COLO668 (cell line): ENCODE data around the gene TMEM100.

ENCODE experiments used
- DNase-seq: peaks from one replicate; lab custom pipeline; 2025; ENCODE audit not compliant: unreplicated experiment; lab: John Stamatoyannopoulos, UW

The TMEM100 gene

GRCh38 chr17:55745258-55745657 is 22.6 kb upstream of the TMEM100 start:
- no peak for DNase-seq

GRCh38 chr17:55743103-55743679 is 20.5 kb upstream of the TMEM100 start:
- DNase-seq = peak; percentile 59

- DNase-seq = no peak
Measured at GRCh38 chr17:55742272-55743102, 19.8 kb upstream of the TMEM100 start.

GRCh38 chr17:55741356-55741700 is 18.7 kb upstream of the TMEM100 start:
- no peak for DNase-seq

- DNase-seq = no peak
Measured at GRCh38 chr17:55740511-55741355, 18.1 kb upstream of the TMEM100 start.

GRCh38 chr17:55737976-55738501 is 15.4 kb upstream of the TMEM100 start:
- no peak for DNase-seq

GRCh38 chr17:55735731-55736405 is 13.2 kb upstream of the TMEM100 start:
- DNase-seq = no peak

GRCh38 chr17:55734128-55734781 is 11.6 kb upstream of the TMEM100 start:
- DNase-seq = no peak

- no peak for DNase-seq
Measured at GRCh38 chr17:55731586-55732250, 9.1 kb upstream of the TMEM100 start.

- no peak for DNase-seq
Measured at GRCh38 chr17:55730808-55731207, 8.1 kb upstream of the TMEM100 start.

GRCh38 chr17:55730380-55730779 is 7.7 kb upstream of the TMEM100 start:
- DNase-seq = no peak

GRCh38 chr17:55729484-55729883 is 6.8 kb upstream of the TMEM100 start:
- DNase-seq = no peak

GRCh38 chr17:55728833-55729232 is 6.2 kb upstream of the TMEM100 start:
- DNase-seq = no peak

- DNase-seq = no peak
Measured at GRCh38 chr17:55728361-55728760, 5.7 kb upstream of the TMEM100 start.

GRCh38 chr17:55727920-55728319 is 5.3 kb upstream of the TMEM100 start:
- no peak for DNase-seq

GRCh38 chr17:55727275-55727674 is 4.6 kb upstream of the TMEM100 start:
- no peak for DNase-seq

- no peak for DNase-seq
Measured at GRCh38 chr17:55726440-55726839, 3.8 kb upstream of the TMEM100 start.

- DNase-seq = no peak
Measured at GRCh38 chr17:55723488-55723848, 804 bp upstream of the TMEM100 start.

GRCh38 chr17:55722016-55722736 is 488 bp downstream of the TMEM100 start:
- DNase-seq = no peak
